ENCODE data around the gene WIPF1.

GRCh38 chr2:174581491-174581890 lies 16.1 kb downstream of the WIPF1 start:
- TF ChIP-seq POLR2A (IDR thresholded peaks at IDR 0.05) (no peak), POLR2AphosphoS5 (IDR thresholded peaks at IDR 0.05) (no peak), CTCF (IDR thresholded peaks at IDR 0.05 in 8 of 11, conservative IDR thresholded peaks at IDR 0.05 in 3 of 11) (no peak)
